Prostate gland (tissue), 2 donors: ENCODE data around the gene CFAP99. TPM values are rescaled to one million over a fixed set of nuclear protein-coding genes. Genes with fewer than 3 reads are reported as not detected.
"Not testable (repeated sequence)": the region's sequence is repeated elsewhere in the genome, so short reads cannot be mapped to it uniquely, and the experiment has no call there.

Experiments used
- DNase-seq: peaks from one replicate; pipeline ENCODE4 v3.0.0-alpha.2; 2019; ENCODE audit warnings: low spot score
- H3K27ac ChIP-seq, 2 donors: fragments of 200-600 bp; sonication (generic); 2 replicates each; pipeline ENCODE4 v1.5.1; 2017 to 2019
- H3K27me3 ChIP-seq: fragments of 200-600 bp; sonication (generic); replicated peaks from 2 replicates; pipeline ENCODE4 v1.5.1; 2019; ENCODE audit not compliant: insufficient read depth
- H3K36me3 ChIP-seq, 2 donors: fragments of 200-600 bp; sonication (generic); 1 replicate in 1 of 2; 2 replicates in 1 of 2; pipeline versions ENCODE4 v1.5.1 to v1.8.1; 2017 to 2019
- H3K4me1 ChIP-seq: fragments of 200-600 bp; sonication (generic); replicated peaks from 2 replicates; pipeline ENCODE4 v1.5.1; 2019
- H3K4me3 ChIP-seq, 2 donors: fragments of 200-600 bp; sonication (generic); 2 replicates each; pipeline ENCODE4 v1.5.1; 2017 to 2019
- H3K9me3 ChIP-seq: fragments of 200-600 bp; sonication (generic); 2 replicates; pipeline ENCODE4 v1.5.1; 2017
- POLR2A ChIP-seq: fragments of 450-650 bp; IDR thresholded peaks from one replicate; pipeline ENCODE4 v1.6.1; 2016; ENCODE audit warnings: antibody characterized with exemption, mild to moderate bottlenecking
- POLR2AphosphoS5 ChIP-seq: sonication (generic); formaldehyde crosslinking; IDR thresholded peaks from one replicate; pipeline ENCODE4 v1.6.1; 2017; ENCODE audit warnings: antibody characterized with exemption
- WGBS: methylation state at CpG from one replicate; pipeline ENCODE4 v1.1.5; 2018; 5-methylcytosine and 5-hydroxymethylcytosine counted together
- intact Hi-C: fragments of 100-400 bp; cut with DNase I; formaldehyde crosslinking; loops from one replicate; pipeline ENCODE4 v1.14.2; 2022
- total RNA-seq, 2 donors: library from RNA; depleted of rRNA; stranded (reverse); fragments of >200 nt; gene quantifications; one replicate each; pipeline ENCODE4 v1.1.0, GENCODE V29; 2016
- TF ChIP-seq, protein P1 (sequence below), 4 experiments: fragments of 200-600 bp in 2 of 4; fragments of 450-650 bp in 2 of 4; sonication (generic) in 2 of 4; IDR thresholded peaks; 1 replicate in 3 of 4; 2 replicates in 1 of 4; pipeline ENCODE4 v1.5.1; 2016 to 2019; ENCODE audit warnings: antibody characterized with exemption in 4 of 4, mild to moderate bottlenecking in 2 of 4, moderate library complexity in 2 of 4

CFAP99 gene
- total RNA-seq, 2 donors from 2014 or later = 0.18 to 7.4 TPM

DNA sequence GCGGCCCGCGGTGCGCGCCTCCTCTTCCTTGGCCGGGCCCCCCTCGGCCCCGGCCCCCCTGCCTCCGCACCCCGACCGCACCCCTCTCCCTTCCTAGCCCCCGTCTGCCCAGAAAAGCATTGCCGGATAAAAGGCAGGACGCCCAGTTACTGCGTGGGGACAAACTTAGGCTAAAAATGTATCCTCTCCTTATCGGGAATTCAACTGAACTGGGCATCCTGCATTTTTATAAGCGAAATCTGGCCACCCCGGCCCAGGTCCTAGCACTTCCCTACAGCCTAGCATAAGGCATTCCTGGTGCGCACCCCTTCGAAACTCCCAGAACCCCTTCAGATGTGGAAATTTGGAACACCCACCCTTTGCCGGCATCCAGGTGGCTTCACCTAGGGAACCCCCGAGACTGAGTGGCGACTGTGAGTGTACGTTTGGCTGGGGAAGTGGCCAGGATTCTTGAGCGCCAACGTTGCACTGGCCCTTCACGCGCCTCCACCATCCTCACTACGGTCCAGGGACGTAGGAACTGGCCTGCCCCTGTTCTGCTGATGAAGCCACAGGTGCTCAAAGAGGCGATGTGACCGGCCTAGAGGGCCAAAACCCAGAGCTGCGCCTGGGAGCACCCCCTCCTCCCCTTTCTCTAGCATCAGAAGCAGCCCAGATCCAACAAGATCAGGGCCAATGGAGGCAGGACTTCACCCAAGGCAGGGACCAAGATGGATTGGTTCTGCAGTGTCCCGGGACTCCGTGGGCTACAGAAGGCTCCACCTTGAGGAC lies 44.4 kb downstream of the CFAP99 start:
- 39% methylated on average over 32 of the region's 35 CpGs for WGBS

DNA sequence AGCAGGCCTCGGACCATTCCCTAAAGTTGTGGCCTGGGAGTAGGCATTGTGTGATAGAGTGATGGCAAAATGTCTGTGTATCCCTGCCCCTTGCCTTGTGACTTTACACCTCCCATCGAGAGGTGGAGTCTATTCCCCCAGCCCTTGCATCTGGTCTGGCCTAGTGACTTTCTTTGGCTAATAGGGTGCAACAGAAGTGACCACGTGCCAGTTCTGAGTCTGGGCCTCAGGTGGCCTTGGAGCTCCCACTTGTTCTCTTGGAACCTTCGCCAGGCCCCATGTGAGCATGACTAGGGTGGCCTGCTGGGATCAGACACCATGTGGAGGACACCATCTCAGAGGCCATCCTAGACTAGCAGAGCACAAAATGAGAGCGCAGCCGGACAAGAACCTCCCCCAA lies 46.3 kb downstream of the CFAP99 start:
- H3K36me3 ChIP-seq = no peaks in the 10 kb centered on the region
- 94% methylated on average over 6 of the region's 6 CpGs for WGBS
- intact Hi-C loops = loop anchor here (5.0 to 10.0 kb wide), 2 partner anchors 48 to 400 kb away; partner anchors contain the start of genes CFAP99 and ZFYVE28

More for the DNA sequence above, 44.4 kb downstream of the CFAP99 start:
- Histone ChIP-seq H3K4me3 (peak overlapping the region; percentile 45 to 52), H3K9me3 (no peaks in the 10 kb centered on the region), H3K27ac (peak overlapping the region in 1 of 2 donors; percentile 48), H3K4me1 (no peaks in the 10 kb centered on the region), H3K27me3 (no peaks in the 10 kb centered on the region), H3K36me3 (no peaks in the 10 kb centered on the region)
- DNase-seq = no peak
- TF ChIP-seq, protein P1, sequence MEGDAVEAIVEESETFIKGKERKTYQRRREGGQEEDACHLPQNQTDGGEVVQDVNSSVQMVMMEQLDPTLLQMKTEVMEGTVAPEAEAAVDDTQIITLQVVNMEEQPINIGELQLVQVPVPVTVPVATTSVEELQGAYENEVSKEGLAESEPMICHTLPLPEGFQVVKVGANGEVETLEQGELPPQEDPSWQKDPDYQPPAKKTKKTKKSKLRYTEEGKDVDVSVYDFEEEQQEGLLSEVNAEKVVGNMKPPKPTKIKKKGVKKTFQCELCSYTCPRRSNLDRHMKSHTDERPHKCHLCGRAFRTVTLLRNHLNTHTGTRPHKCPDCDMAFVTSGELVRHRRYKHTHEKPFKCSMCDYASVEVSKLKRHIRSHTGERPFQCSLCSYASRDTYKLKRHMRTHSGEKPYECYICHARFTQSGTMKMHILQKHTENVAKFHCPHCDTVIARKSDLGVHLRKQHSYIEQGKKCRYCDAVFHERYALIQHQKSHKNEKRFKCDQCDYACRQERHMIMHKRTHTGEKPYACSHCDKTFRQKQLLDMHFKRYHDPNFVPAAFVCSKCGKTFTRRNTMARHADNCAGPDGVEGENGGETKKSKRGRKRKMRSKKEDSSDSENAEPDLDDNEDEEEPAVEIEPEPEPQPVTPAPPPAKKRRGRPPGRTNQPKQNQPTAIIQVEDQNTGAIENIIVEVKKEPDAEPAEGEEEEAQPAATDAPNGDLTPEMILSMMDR (IDR thresholded peaks at IDR 0.05) = no peak
- TF ChIP-seq POLR2A (no peak), POLR2AphosphoS5 (no peak)
- intact Hi-C loops = loop anchor here (5.0 to 10.0 kb wide), 2 partner anchors 241 to 402 kb away; no protein-coding TSS in a partner anchor

DNA sequence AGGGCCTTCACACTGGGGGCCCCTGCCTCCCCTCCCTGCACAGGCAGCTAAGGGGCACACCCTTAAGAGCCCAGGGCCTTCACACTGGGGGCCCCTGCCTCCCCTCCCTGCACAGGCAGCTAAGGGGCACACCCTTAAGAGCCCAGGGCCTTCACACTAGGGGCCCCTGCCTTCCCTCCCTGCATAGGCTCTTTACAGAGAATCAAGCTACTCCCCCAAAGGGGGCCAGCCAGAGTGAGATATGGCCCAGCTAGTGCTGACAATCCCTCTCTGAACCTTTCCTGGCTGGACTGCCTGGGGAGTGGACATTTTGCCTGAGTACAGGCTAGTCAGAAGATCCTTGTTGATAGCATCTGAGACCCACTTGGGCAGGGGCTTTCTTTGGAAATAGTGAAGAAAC lies 46.8 kb downstream of the CFAP99 start:
- H3K9me3 ChIP-seq, DNase-seq, H3K27ac ChIP-seq, H3K4me3 ChIP-seq, H3K36me3 ChIP-seq, H3K4me1 ChIP-seq, H3K27me3 ChIP-seq: not testable (repeated sequence)
- intact Hi-C loops = loop anchor here (5.0 to 10.0 kb wide), 2 partner anchors 48 to 399 kb away; partner anchors contain the start of genes CFAP99 and ZFYVE28

More for the DNA sequence above, 46.3 kb downstream of the CFAP99 start:
- H3K4me3 ChIP-seq = no peak overlapping the region
- no peaks in the 10 kb centered on the region for H3K27me3 ChIP-seq
- H3K9me3 ChIP-seq = no peaks in the 10 kb centered on the region
- no peak overlapping the region for H3K27ac ChIP-seq
- DNase-seq = no peak
- H3K4me1 ChIP-seq = no peaks in the 10 kb centered on the region
- TF ChIP-seq, protein P1 (IDR thresholded peaks at IDR 0.05) = no peak
- TF ChIP-seq POLR2A = no peak
- TF ChIP-seq POLR2AphosphoS5 = no peak

DNA sequence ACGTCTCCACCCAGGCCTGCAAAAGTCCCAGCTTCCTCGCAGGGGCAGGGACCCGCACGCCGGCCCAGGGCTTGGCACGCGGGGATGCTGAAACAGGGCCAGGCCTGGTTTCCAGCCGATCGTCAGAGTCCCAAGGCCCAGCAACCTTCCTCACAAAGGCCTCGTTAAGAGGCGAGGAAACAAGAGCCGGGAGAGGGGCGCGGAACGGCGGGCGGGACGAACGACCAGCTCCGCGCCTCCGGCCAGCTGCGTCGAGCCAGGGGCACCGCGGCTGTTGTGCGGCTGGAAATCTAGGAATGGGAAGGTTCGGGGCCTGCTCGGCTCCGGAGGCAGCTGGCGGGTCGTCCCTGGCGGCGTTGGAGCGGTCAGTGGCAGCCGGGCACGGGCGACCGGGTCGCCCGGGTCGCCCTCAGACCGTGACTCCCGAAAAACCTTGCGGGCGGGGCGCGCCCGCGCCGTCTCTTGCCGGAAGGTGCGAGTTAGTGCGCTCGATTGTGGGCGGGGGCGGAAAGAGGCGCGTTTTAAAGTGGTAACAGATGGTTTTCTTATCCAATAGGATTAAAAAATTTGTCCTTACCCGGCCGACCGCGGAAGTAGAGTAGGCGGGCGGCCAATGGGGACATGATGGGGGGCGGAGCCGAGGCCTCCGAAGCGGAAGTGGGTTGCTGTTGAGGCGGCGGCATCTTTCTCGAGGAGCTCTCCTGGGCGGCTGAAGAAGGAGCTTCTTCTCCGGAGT lies 49.9 kb downstream of the CFAP99 start, which contains the start of gene RNF4:
RNF4 (plus strand) TSS at position 651 of the 736 bp plus-strand sequence. CDS start 21,388 bp downstream, outside the sequence.
- peak; percentile 96 for DNase-seq
- peak within 1 kb of the TSS; percentile 91 to 92 for H3K4me3 ChIP-seq
- H3K27ac ChIP-seq = peak within 1 kb of the TSS; percentile 87 to 93
- H3K4me1 ChIP-seq = no peaks in the 10 kb centered on the region
- no peaks in the 10 kb centered on the region for H3K36me3 ChIP-seq
- WGBS = 0% methylated on average over 60 of the region's 74 CpGs
- TF ChIP-seq POLR2AphosphoS5 (peak; percentile 93), POLR2A (peak; percentile 64)
- TF ChIP-seq, protein P1 (IDR thresholded peaks at IDR 0.05) = peak in 2 of 4 experiments; percentile 3 to 16
- H3K9me3 ChIP-seq = no peaks in the 10 kb centered on the region
- intact Hi-C loops = loop anchor here (1.0 to 10.0 kb wide), 3 partner anchors 51 to 396 kb away; partner anchors contain the start of genes CFAP99, FAM193A and ZFYVE28
- no peaks in the 10 kb centered on the region for H3K27me3 ChIP-seq
